Measurements from ENCODE around the gene SGTA.

SGTA gene

GRCh38 chr19:2774083-2774679, 8.9 kb downstream of the SGTA start:
- ChIA-PET CTCF (interaction anchor here (1.1 kb wide), 1 partner anchor 38 kb away, joined by 3 read pairs; no protein-coding TSS in a partner anchor), POLR2A (interaction anchor here (0.7 kb wide), 1 partner anchor 405 kb away, joined by 3 read pairs; no protein-coding TSS in a partner anchor)
- peaks cover 0 to 37% (median 8%) of the 10 kb centered on the region in 4 experiments for H3K36me3 ChIP-seq (ENCODE audit: control insufficient read depth in 4 of 4, insufficient read depth in 4 of 4, low read length in 3 of 4)
- no peak for DNase-seq
- H3K27me3 ChIP-seq (replicated peaks in 2 of 5; ENCODE audit: control insufficient read depth in 4 of 5, insufficient read depth in 5 of 5, low read length in 4 of 5) = no peaks in the 10 kb centered on the region
- H3K9me3 ChIP-seq (ENCODE audit: control extremely low read depth in 1 of 5, control insufficient read depth in 4 of 5, insufficient read depth in 2 of 5, low read depth in 1 of 5, low read length in 4 of 5) = no peaks in the 10 kb centered on the region
- no peak overlapping the region for H3K4me3 ChIP-seq (ENCODE audit: control insufficient read depth in 1 of 7, extremely low read depth in 1 of 7, insufficient read depth in 4 of 7, low read depth in 2 of 7, low read length in 6 of 7)
- no peak overlapping the region for H3K27ac ChIP-seq (ENCODE audit: insufficient read depth in 1 of 2, low read depth in 1 of 2, low read length in 2 of 2, poor library complexity in 1 of 2, severe bottlenecking in 2 of 2)
- 96% methylated on average over 31 of the region's 32 CpGs for whole genome bisulfite sequencing (ENCODE audit: insufficient coverage)
- H3K4me1 ChIP-seq (ENCODE audit: control extremely low read depth in 1 of 4, control insufficient read depth in 4 of 4, insufficient read depth in 4 of 4, low read length in 3 of 4) = peaks cover 0 to 44% (median 43%) of the 10 kb centered on the region in 4 experiments

GRCh38 chr19:2771786-2772674, 11.0 kb downstream of the SGTA start:
- Histone ChIP-seq H3K27ac (ENCODE audit: insufficient read depth in 1 of 2, low read depth in 1 of 2, low read length in 2 of 2, poor library complexity in 1 of 2, severe bottlenecking in 2 of 2) (no peak overlapping the region), H3K27me3 (replicated peaks in 2 of 5; ENCODE audit: control insufficient read depth in 4 of 5, insufficient read depth in 5 of 5, low read length in 4 of 5) (no peaks in the 10 kb centered on the region), H3K4me3 (ENCODE audit: control insufficient read depth in 1 of 7, extremely low read depth in 1 of 7, insufficient read depth in 4 of 7, low read depth in 2 of 7, low read length in 6 of 7) (no peak overlapping the region), H3K36me3 (ENCODE audit: control insufficient read depth in 4 of 4, insufficient read depth in 4 of 4, low read length in 3 of 4) (peaks cover 0 to 43% (median 11%) of the 10 kb centered on the region in 4 experiments), H3K4me1 (ENCODE audit: control extremely low read depth in 1 of 4, control insufficient read depth in 4 of 4, insufficient read depth in 4 of 4, low read length in 3 of 4) (peaks cover 0 to 46% (median 44%) of the 10 kb centered on the region in 4 experiments), H3K9me3 (ENCODE audit: control extremely low read depth in 1 of 5, control insufficient read depth in 4 of 5, insufficient read depth in 2 of 5, low read depth in 1 of 5, low read length in 4 of 5) (no peaks in the 10 kb centered on the region)
- 95% methylated on average over 28 of the region's 29 CpGs for WGBS (ENCODE audit: insufficient coverage)
- DNase-seq = no peak
- POLR2A ChIA-PET = no interaction called here
- CTCF ChIA-PET = interaction anchor here (0.8 to 3.1 kb wide), 2 partner anchors 9 to 23 kb away, joined by 3 to 26 read pairs; no protein-coding TSS in a partner anchor

- POLR2A ChIA-PET = interaction anchor here (0.5 to 1.1 kb wide), 3 partner anchors 32 to 1217 kb away, joined by 3 to 4 read pairs (median 4); no protein-coding TSS in a partner anchor
- Histone ChIP-seq H3K36me3 (ENCODE audit: control insufficient read depth in 4 of 4, insufficient read depth in 4 of 4, low read length in 3 of 4) (peaks cover 0 to 54% (median 22%) of the 10 kb centered on the region in 4 experiments), H3K4me3 (ENCODE audit: control insufficient read depth in 1 of 7, extremely low read depth in 1 of 7, insufficient read depth in 4 of 7, low read depth in 2 of 7, low read length in 6 of 7) (peak overlapping the region in 3 of 7 experiments; percentile 43 to 57 (median 52)), H3K27me3 (replicated peaks in 2 of 5; ENCODE audit: control insufficient read depth in 4 of 5, insufficient read depth in 5 of 5, low read length in 4 of 5) (no peaks in the 10 kb centered on the region), H3K27ac (ENCODE audit: insufficient read depth in 1 of 2, low read depth in 1 of 2, low read length in 2 of 2, poor library complexity in 1 of 2, severe bottlenecking in 2 of 2) (peak overlapping the region in 1 of 2 experiments; percentile 43), H3K9me3 (ENCODE audit: control extremely low read depth in 1 of 5, control insufficient read depth in 4 of 5, insufficient read depth in 2 of 5, low read depth in 1 of 5, low read length in 4 of 5) (no peaks in the 10 kb centered on the region), H3K4me1 (ENCODE audit: control extremely low read depth in 1 of 4, control insufficient read depth in 4 of 4, insufficient read depth in 4 of 4, low read length in 3 of 4) (peaks cover 0 to 33% (median 32%) of the 10 kb centered on the region in 4 experiments)
- DNase-seq = peak; percentile 64 to 94 (median 91)
- 64% methylated on average over 32 of the region's 40 CpGs for WGBS (ENCODE audit: insufficient coverage)
- CTCF ChIA-PET = interaction anchor here (0.7 to 3.1 kb wide), 5 partner anchors 10 to 181 kb away, joined by 3 to 26 read pairs (median 3); partner anchors contain the start of gene THOP1
Observed at GRCh38 chr19:2770055-2771013, 12.7 kb downstream of the SGTA start.

GRCh38 chr19:2769218-2769617, 13.9 kb downstream of the SGTA start:
- POLR2A ChIA-PET = no interaction called here
- no peaks in the 10 kb centered on the region for H3K27me3 ChIP-seq (replicated peaks in 2 of 5; ENCODE audit: control insufficient read depth in 4 of 5, insufficient read depth in 5 of 5, low read length in 4 of 5)
- DNase-seq = no peak
- no peak overlapping the region for H3K4me3 ChIP-seq (ENCODE audit: control insufficient read depth in 1 of 7, extremely low read depth in 1 of 7, insufficient read depth in 4 of 7, low read depth in 2 of 7, low read length in 6 of 7)
- H3K36me3 ChIP-seq (ENCODE audit: control insufficient read depth in 4 of 4, insufficient read depth in 4 of 4, low read length in 3 of 4) = peaks cover 0 to 62% (median 32%) of the 10 kb centered on the region in 4 experiments
- no peak overlapping the region for H3K27ac ChIP-seq (ENCODE audit: insufficient read depth in 1 of 2, low read depth in 1 of 2, low read length in 2 of 2, poor library complexity in 1 of 2, severe bottlenecking in 2 of 2)
- CTCF ChIA-PET = interaction anchor here (1.1 to 1.4 kb wide), 2 partner anchors 12 to 121 kb away, joined by 4 to 6 read pairs; no protein-coding TSS in a partner anchor
- 89% methylated on average over 6 of the region's 8 CpGs for WGBS (ENCODE audit: insufficient coverage)
- H3K9me3 ChIP-seq (ENCODE audit: control extremely low read depth in 1 of 5, control insufficient read depth in 4 of 5, insufficient read depth in 2 of 5, low read depth in 1 of 5, low read length in 4 of 5) = no peaks in the 10 kb centered on the region
- peaks cover 0 to 26% (median 24%) of the 10 kb centered on the region in 4 experiments for H3K4me1 ChIP-seq (ENCODE audit: control extremely low read depth in 1 of 4, control insufficient read depth in 4 of 4, insufficient read depth in 4 of 4, low read length in 3 of 4)

- H3K36me3 ChIP-seq (ENCODE audit: control insufficient read depth in 4 of 4, insufficient read depth in 4 of 4, low read length in 3 of 4) = peaks cover 0 to 63% (median 34%) of the 10 kb centered on the region in 4 experiments
- no peaks in the 10 kb centered on the region for H3K27me3 ChIP-seq (replicated peaks in 2 of 5; ENCODE audit: control insufficient read depth in 4 of 5, insufficient read depth in 5 of 5, low read length in 4 of 5)
- DNase-seq = no peak
- ChIA-PET POLR2A (no interaction called here), CTCF (interaction anchor here (1.1 to 1.4 kb wide), 3 partner anchors 13 to 120 kb away, joined by 4 to 6 read pairs (median 4); no protein-coding TSS in a partner anchor)
- H3K9me3 ChIP-seq (ENCODE audit: control extremely low read depth in 1 of 5, control insufficient read depth in 4 of 5, insufficient read depth in 2 of 5, low read depth in 1 of 5, low read length in 4 of 5) = no peaks in the 10 kb centered on the region
- 98% methylated on average over 18 of the region's 29 CpGs for whole genome bisulfite sequencing (ENCODE audit: insufficient coverage)
- H3K4me3 ChIP-seq (ENCODE audit: control insufficient read depth in 1 of 7, extremely low read depth in 1 of 7, insufficient read depth in 4 of 7, low read depth in 2 of 7, low read length in 6 of 7) = no peak overlapping the region
- peaks cover 0 to 26% (median 24%) of the 10 kb centered on the region in 4 experiments for H3K4me1 ChIP-seq (ENCODE audit: control extremely low read depth in 1 of 4, control insufficient read depth in 4 of 4, insufficient read depth in 4 of 4, low read length in 3 of 4)
- H3K27ac ChIP-seq (ENCODE audit: insufficient read depth in 1 of 2, low read depth in 1 of 2, low read length in 2 of 2, poor library complexity in 1 of 2, severe bottlenecking in 2 of 2) = no peak overlapping the region
Observed at GRCh38 chr19:2768365-2769132, 14.5 kb downstream of the SGTA start.

GRCh38 chr19:2767688-2768087, 15.4 kb downstream of the SGTA start:
- H3K36me3 ChIP-seq (ENCODE audit: control insufficient read depth in 4 of 4, insufficient read depth in 4 of 4, low read length in 3 of 4) = peaks cover 0 to 72% (median 38%) of the 10 kb centered on the region in 4 experiments
- H3K4me3 ChIP-seq (ENCODE audit: control insufficient read depth in 1 of 7, extremely low read depth in 1 of 7, insufficient read depth in 4 of 7, low read depth in 2 of 7, low read length in 6 of 7) = no peak overlapping the region
- no peaks in the 10 kb centered on the region for H3K27me3 ChIP-seq (replicated peaks in 2 of 5; ENCODE audit: control insufficient read depth in 4 of 5, insufficient read depth in 5 of 5, low read length in 4 of 5)
- H3K27ac ChIP-seq (ENCODE audit: insufficient read depth in 1 of 2, low read depth in 1 of 2, low read length in 2 of 2, poor library complexity in 1 of 2, severe bottlenecking in 2 of 2) = no peak overlapping the region
- POLR2A ChIA-PET = no interaction called here
- 99% methylated on average over 19 of the region's 19 CpGs for WGBS (ENCODE audit: insufficient coverage)
- DNase-seq = no peak
- no peaks in the 10 kb centered on the region for H3K9me3 ChIP-seq (ENCODE audit: control extremely low read depth in 1 of 5, control insufficient read depth in 4 of 5, insufficient read depth in 2 of 5, low read depth in 1 of 5, low read length in 4 of 5)
- H3K4me1 ChIP-seq (ENCODE audit: control extremely low read depth in 1 of 4, control insufficient read depth in 4 of 4, insufficient read depth in 4 of 4, low read length in 3 of 4) = peaks cover 0 to 26% (median 24%) of the 10 kb centered on the region in 4 experiments
- CTCF ChIA-PET = interaction anchor here (1.3 to 1.4 kb wide), 2 partner anchors 17 to 120 kb away, joined by 4 to 6 read pairs; no protein-coding TSS in a partner anchor

All from common myeloid progenitor, CD34-positive (primary cell).